ENCODE measurements around the gene CDIP1. TPM values are rescaled to one million over a fixed set of nuclear protein-coding genes. Genes with fewer than 3 reads are reported as not detected.

CDIP1 gene
- polyA plus RNA-seq, 1 donor from 2014 or later = 28.5 TPM

DNA sequence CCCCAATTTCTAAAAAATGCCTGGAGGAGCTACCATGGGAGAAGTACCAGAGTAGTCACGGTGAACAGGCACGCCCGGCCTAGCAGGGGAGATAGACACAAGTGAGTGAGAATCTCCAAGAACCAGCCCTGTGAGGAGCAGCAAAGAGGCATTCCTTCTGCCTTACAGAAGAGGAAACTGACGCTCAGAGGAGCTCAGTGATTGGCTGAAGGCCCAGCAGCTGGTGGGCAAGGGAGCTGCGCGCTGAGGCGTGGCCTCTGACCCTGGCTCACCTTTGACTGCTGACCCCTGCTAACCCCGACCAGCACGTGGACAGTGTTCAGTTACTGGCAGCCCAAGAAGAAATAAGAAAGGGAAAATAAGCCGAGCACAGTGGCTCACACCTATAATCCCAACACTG lies 19.4 kb upstream of the CDIP1 start:
- H3K4me3 Mint-ChIP-seq = no peak overlapping the region
- no peaks in the 10 kb centered on the region for H3K4me1 Mint-ChIP-seq
- no peak overlapping the region for H3K27ac Mint-ChIP-seq
- peaks cover 15% of the 10 kb centered on the region for H3K27me3 Mint-ChIP-seq
- H3K9me3 Mint-ChIP-seq = no peaks in the 10 kb centered on the region
- no peaks in the 10 kb centered on the region for H3K36me3 Mint-ChIP-seq

- Mint-ChIP-seq H3K27ac (peak overlapping the region in 1 of 3 donors; percentile 48), H3K27me3 (peaks cover 18% of the 10 kb centered on the region), H3K4me1 (no peaks in the 10 kb centered on the region), H3K9me3 (no peaks in the 10 kb centered on the region), H3K4me3 (no peak overlapping the region), H3K36me3 (no peaks in the 10 kb centered on the region)
Observed at GRCh38 chr16:4556580-4556979, 18.0 kb upstream of the CDIP1 start.

GRCh38 chr16:4556112-4556511 lies 17.5 kb upstream of the CDIP1 start, which contains the start of gene C16orf96:
Gene C16orf96 (plus strand): TSS chr16:4556340. CDS start chr16:4556490, 150 bp downstream.
- no peaks in the 10 kb centered on the region for H3K9me3 Mint-ChIP-seq
- H3K4me1 Mint-ChIP-seq = no peaks in the 10 kb centered on the region
- no peaks in the 10 kb centered on the region for H3K36me3 Mint-ChIP-seq
- H3K27me3 Mint-ChIP-seq = peaks cover 18% of the 10 kb centered on the region
- H3K4me3 Mint-ChIP-seq = peak within 1 kb of the TSS in 1 of 4 donors; percentile 23
- H3K27ac Mint-ChIP-seq = peak within 1 kb of the TSS in 1 of 3 donors; percentile 48

DNA sequence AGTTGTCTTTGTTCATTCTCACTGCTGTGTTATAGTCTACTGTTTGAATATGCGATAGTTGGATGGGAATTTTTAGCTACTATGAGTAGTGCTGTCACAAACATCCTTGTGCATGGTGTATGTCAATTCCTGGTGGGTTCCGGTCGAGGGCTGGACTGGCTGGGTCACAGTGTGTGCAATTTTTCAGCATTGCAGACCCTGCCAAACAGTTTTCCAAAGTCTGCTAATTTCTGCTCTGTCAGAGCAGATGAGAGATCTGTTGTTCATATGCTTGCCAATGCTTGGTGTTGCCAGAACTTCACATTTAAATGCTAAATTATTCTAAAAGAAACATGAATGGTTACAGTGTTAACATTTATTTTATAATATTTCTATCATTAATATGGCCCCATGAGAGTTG lies 14.0 kb upstream of the CDIP1 start:
- Mint-ChIP-seq H3K27me3 (peaks cover 18% of the 10 kb centered on the region), H3K4me1 (peaks cover 5% of the 10 kb centered on the region in 3 donors), H3K36me3 (peaks cover 2% of the 10 kb centered on the region), H3K9me3 (no peaks in the 10 kb centered on the region), H3K4me3 (no peak overlapping the region), H3K27ac (no peak overlapping the region)

DNA sequence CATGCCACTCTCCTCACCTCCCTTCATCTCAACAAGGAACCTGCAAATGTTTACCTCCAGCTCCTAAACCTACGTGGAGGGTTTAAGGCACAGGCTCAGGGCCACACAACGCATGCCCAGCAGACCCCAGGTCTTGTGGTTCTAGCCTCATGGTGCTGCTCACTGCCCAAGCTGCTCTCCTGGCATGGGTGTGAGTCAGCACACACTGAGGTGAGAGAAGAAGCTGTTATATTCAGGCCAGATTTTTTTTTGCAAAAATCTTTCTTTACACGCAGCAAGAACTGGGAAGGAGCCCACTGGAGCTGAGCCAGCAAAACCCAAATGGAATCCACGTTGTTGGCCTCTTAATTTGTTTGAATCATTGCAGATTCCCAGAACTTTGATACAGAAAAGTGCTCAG lies 12.0 kb upstream of the CDIP1 start:
- Mint-ChIP-seq H3K27me3 (peaks cover 9% of the 10 kb centered on the region), H3K4me3 (no peak overlapping the region), H3K9me3 (no peaks in the 10 kb centered on the region), H3K36me3 (peaks cover 2% of the 10 kb centered on the region), H3K27ac (no peak overlapping the region), H3K4me1 (peaks cover 5% of the 10 kb centered on the region in 3 donors)

- H3K9me3 Mint-ChIP-seq = no peaks in the 10 kb centered on the region
- H3K36me3 Mint-ChIP-seq = peaks cover 2% of the 10 kb centered on the region
- peak overlapping the region in 1 of 4 donors; percentile 32 for H3K4me3 Mint-ChIP-seq
- H3K4me1 Mint-ChIP-seq = peaks cover 5 to 8% (median 7%) of the 10 kb centered on the region in 3 donors
- peaks cover 8% of the 10 kb centered on the region for H3K27me3 Mint-ChIP-seq
- H3K27ac Mint-ChIP-seq = no peak overlapping the region
Observed at GRCh38 chr16:4548124-4548523, 9.6 kb upstream of the CDIP1 start.

GRCh38 chr16:4544473-4544872 lies 5.9 kb upstream of the CDIP1 start:
- Mint-ChIP-seq H3K27ac (no peak overlapping the region), H3K27me3 (peaks cover 5% of the 10 kb centered on the region), H3K36me3 (no peaks in the 10 kb centered on the region), H3K4me3 (no peak overlapping the region), H3K4me1 (peaks cover 5 to 8% (median 8%) of the 10 kb centered on the region in 3 donors), H3K9me3 (peaks cover 5 to 6% (median 6%) of the 10 kb centered on the region in 3 donors)

- Mint-ChIP-seq H3K9me3 (peaks cover 5 to 9% (median 6%) of the 10 kb centered on the region in 3 donors), H3K4me3 (peak overlapping the region in 1 of 4 donors; percentile 81), H3K36me3 (no peaks in the 10 kb centered on the region), H3K4me1 (peaks cover 11 to 14% (median 14%) of the 10 kb centered on the region in 3 donors), H3K27me3 (no peaks in the 10 kb centered on the region), H3K27ac (peak overlapping the region in 2 of 3 donors; percentile 17 to 88)
Observed at GRCh38 chr16:4539716-4540284, 1.2 kb upstream of the CDIP1 start.

- Mint-ChIP-seq H3K27ac (peak overlapping the region in 2 of 3 donors; percentile 45 to 81), H3K36me3 (peaks cover 4% of the 10 kb centered on the region), H3K4me1 (peaks cover 11 to 16% (median 14%) of the 10 kb centered on the region in 3 donors)
Observed at GRCh38 chr16:4537376-4538343, 913 bp downstream of the CDIP1 start.

DNA sequence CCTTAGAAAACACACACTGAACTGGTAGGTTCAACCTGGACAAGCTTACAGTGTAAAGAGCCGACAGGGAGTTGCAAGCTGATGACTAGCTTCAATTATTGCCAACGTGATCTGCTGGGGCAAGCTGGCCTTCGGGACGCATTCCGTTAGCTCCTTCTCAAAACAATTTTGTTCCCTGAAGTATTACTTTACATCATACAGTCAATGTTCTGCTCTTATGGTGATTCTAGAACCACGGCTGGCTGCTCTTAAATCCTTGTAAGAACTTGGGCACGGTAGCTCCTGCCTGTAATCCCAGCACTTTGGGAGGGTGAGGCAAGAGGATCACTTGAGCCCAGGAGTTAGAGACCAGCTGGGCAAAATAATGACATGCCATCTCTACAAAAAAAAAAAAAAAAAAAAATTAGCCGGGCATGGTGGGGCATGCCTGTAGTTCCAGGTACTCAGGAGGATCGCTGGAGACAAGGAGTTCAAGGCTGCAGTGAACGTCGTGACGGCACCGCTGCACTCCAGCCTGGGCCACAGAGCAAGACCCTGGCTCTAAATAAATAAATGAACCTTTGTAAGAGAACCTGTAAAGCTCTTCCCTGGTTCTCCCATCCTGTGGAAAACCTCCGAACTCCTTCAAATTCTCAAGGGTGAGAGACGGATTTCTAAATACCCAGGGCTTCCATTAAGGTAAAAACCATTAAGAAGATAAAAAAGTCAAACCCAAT lies 2.0 kb downstream of the CDIP1 start:
- Mint-ChIP-seq H3K9me3 (peaks cover 5 to 9% (median 6%) of the 10 kb centered on the region in 3 donors), H3K4me1 (peaks cover 13 to 16% (median 14%) of the 10 kb centered on the region in 3 donors)

More at GRCh38 chr16:4537376-4538343, 913 bp downstream of the CDIP1 start:
- Mint-ChIP-seq H3K27me3 (no peaks in the 10 kb centered on the region), H3K9me3 (peaks cover 5 to 9% (median 6%) of the 10 kb centered on the region in 3 donors), H3K4me3 (peak overlapping the region; percentile 74 to 87 (median 85))

GRCh38 chr16:4535627-4536108 lies 2.9 kb downstream of the CDIP1 start:
- no peaks in the 10 kb centered on the region for H3K27me3 Mint-ChIP-seq

More for the DNA sequence above, 2.0 kb downstream of the CDIP1 start:
- peak overlapping the region; percentile 74 to 87 (median 85) for H3K4me3 Mint-ChIP-seq
- peaks cover 8% of the 10 kb centered on the region for H3K36me3 Mint-ChIP-seq
- peak overlapping the region; percentile 45 to 81 (median 69) for H3K27ac Mint-ChIP-seq
- no peaks in the 10 kb centered on the region for H3K27me3 Mint-ChIP-seq

GRCh38 chr16:4534151-4534790 lies 4.3 kb downstream of the CDIP1 start:
- H3K4me3 Mint-ChIP-seq = peak overlapping the region in 2 of 4 donors; percentile 58 to 63
- peaks cover 8% of the 10 kb centered on the region for H3K36me3 Mint-ChIP-seq
- no peaks in the 10 kb centered on the region for H3K27me3 Mint-ChIP-seq
- peaks cover 19 to 24% (median 22%) of the 10 kb centered on the region in 3 donors for H3K4me1 Mint-ChIP-seq
- H3K27ac Mint-ChIP-seq = peak overlapping the region in 2 of 3 donors; percentile 37 to 76
- peaks cover 0 to 3% (median 0%) of the 10 kb centered on the region in 3 donors for H3K9me3 Mint-ChIP-seq

More at GRCh38 chr16:4535627-4536108, 2.9 kb downstream of the CDIP1 start:
- H3K27ac Mint-ChIP-seq = peak overlapping the region in 2 of 3 donors; percentile 74 to 81
- peak overlapping the region in 1 of 4 donors; percentile 54 for H3K4me3 Mint-ChIP-seq
- peaks cover 13 to 16% (median 14%) of the 10 kb centered on the region in 3 donors for H3K4me1 Mint-ChIP-seq
- H3K36me3 Mint-ChIP-seq = peaks cover 8% of the 10 kb centered on the region
- peaks cover 5 to 9% (median 5%) of the 10 kb centered on the region in 3 donors for H3K9me3 Mint-ChIP-seq

DNA sequence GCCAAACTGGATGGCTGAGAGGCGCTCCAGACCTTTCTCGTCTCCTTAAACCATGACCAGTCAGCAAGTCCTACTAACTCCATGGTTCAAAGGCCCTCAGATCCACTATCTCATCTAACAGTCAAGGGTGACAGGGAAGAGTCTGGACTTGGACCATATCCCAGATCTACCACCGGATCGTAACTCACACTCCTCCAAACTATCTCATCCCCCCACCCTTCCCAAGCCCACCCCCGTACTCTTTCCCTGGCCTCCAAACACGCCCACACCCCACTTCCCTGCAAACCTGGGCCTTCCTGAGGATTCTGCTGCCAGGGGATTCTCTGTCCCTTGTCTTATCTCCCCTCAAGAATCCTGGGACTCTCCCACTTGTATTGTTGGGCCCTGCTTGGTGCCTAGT lies 5.1 kb downstream of the CDIP1 start:
- Mint-ChIP-seq H3K9me3 (no peaks in the 10 kb centered on the region), H3K4me1 (peaks cover 21 to 29% (median 23%) of the 10 kb centered on the region in 3 donors), H3K36me3 (peaks cover 8% of the 10 kb centered on the region), H3K27ac (no peak overlapping the region), H3K4me3 (peak overlapping the region in 2 of 4 donors; percentile 27 to 60), H3K27me3 (no peaks in the 10 kb centered on the region)

GRCh38 chr16:4532238-4532637 lies 6.3 kb downstream of the CDIP1 start:
- peak overlapping the region in 1 of 4 donors; percentile 15 for H3K4me3 Mint-ChIP-seq
- H3K27ac Mint-ChIP-seq = peak overlapping the region in 1 of 3 donors; percentile 3
- H3K4me1 Mint-ChIP-seq = peaks cover 26 to 29% (median 28%) of the 10 kb centered on the region in 3 donors
- no peaks in the 10 kb centered on the region for H3K9me3 Mint-ChIP-seq
- peaks cover 8% of the 10 kb centered on the region for H3K36me3 Mint-ChIP-seq
- H3K27me3 Mint-ChIP-seq = no peaks in the 10 kb centered on the region
